ENCODE measurements around the gene NHP2.

GRCh38 chr5:178136990-178137389 lies 16.7 kb downstream of the NHP2 start:
- TF ChIP-seq CTCF (conservative IDR thresholded peaks at IDR 0.05; ENCODE audit: low read depth, low read length) (no peak), EZH2 (IDR thresholded peaks at IDR 0.05; ENCODE audit: borderline replicate concordance, low read depth, low read length, poor library complexity, severe bottlenecking) (no peak)

Measured in A673 (cell line).